ENCODE data around the gene IGLL5.
A peak's percentile ranks its signal among the peaks of the same experiment; 100 is the strongest.

IGLL5 gene

GRCh38 chr22:22871536-22872278, 15.9 kb upstream of the IGLL5 start:
- Mint-ChIP-seq H3K27ac (peak overlapping the region; percentile 51), H3K36me3 (peaks cover 0 to 3% of the 10 kb centered on the region in 2 donors), H3K9me3 (peaks cover 0 to 2% of the 10 kb centered on the region in 2 donors), H3K4me1 (peaks cover 39 to 48% of the 10 kb centered on the region in 2 donors), H3K4me3 (peak overlapping the region in 1 of 2 donors; percentile 16), H3K27me3 (peaks cover 4 to 6% of the 10 kb centered on the region in 2 donors)
- ATAC-seq (replicated peaks) (peak; percentile 93 to 96), DNase-seq (no peak)

- Mint-ChIP-seq H3K4me3 (no peak overlapping the region), H3K27ac (no peak overlapping the region), H3K4me1 (peaks cover 35 to 44% of the 10 kb centered on the region in 2 donors), H3K9me3 (peaks cover 0 to 2% of the 10 kb centered on the region in 2 donors), H3K27me3 (peaks cover 4 to 6% of the 10 kb centered on the region in 2 donors), H3K36me3 (peaks cover 0 to 3% of the 10 kb centered on the region in 2 donors)
- DNase-seq (no peak), ATAC-seq (replicated peaks) (no peak)
These were observed 14.6 kb upstream of the IGLL5 start for GRCh38 chr22:22872722-22873708.

GRCh38 chr22:22877523-22878210, 9.9 kb upstream of the IGLL5 start:
- ATAC-seq (replicated peaks) (no peak), DNase-seq (no peak)
- Mint-ChIP-seq H3K9me3 (peaks cover 0 to 2% of the 10 kb centered on the region in 2 donors), H3K4me1 (peaks cover 47 to 59% of the 10 kb centered on the region in 2 donors), H3K27me3 (no peaks in the 10 kb centered on the region), H3K4me3 (no peak overlapping the region), H3K27ac (no peak overlapping the region), H3K36me3 (peaks cover 0 to 3% of the 10 kb centered on the region in 2 donors)

GRCh38 chr22:22878211-22878570, 9.4 kb upstream of the IGLL5 start:
- no peak for ATAC-seq (replicated peaks)
- H3K27ac Mint-ChIP-seq = no peak overlapping the region
- H3K9me3 Mint-ChIP-seq = peaks cover 0 to 2% of the 10 kb centered on the region in 2 donors

GRCh38 chr22:22878801-22879674, 8.6 kb upstream of the IGLL5 start:
- Mint-ChIP-seq H3K27ac (no peak overlapping the region), H3K4me1 (peaks cover 55 to 71% of the 10 kb centered on the region in 2 donors), H3K4me3 (no peak overlapping the region), H3K9me3 (peaks cover 0 to 2% of the 10 kb centered on the region in 2 donors), H3K36me3 (no peaks in the 10 kb centered on the region), H3K27me3 (no peaks in the 10 kb centered on the region)
- ATAC-seq (replicated peaks) (no peak), DNase-seq (no peak)

More at GRCh38 chr22:22878211-22878570, 9.4 kb upstream of the IGLL5 start:
- Mint-ChIP-seq H3K36me3 (peaks cover 0 to 3% of the 10 kb centered on the region in 2 donors), H3K4me3 (no peak overlapping the region), H3K27me3 (no peaks in the 10 kb centered on the region), H3K4me1 (peaks cover 49 to 62% of the 10 kb centered on the region in 2 donors)
- DNase-seq = no peak

- ATAC-seq (replicated peaks) (no peak), DNase-seq (no peak)
- H3K4me1 Mint-ChIP-seq = peaks cover 62 to 78% of the 10 kb centered on the region in 2 donors
- no peaks in the 10 kb centered on the region for H3K9me3 Mint-ChIP-seq
- no peak overlapping the region for H3K27ac Mint-ChIP-seq
- H3K27me3 Mint-ChIP-seq = no peaks in the 10 kb centered on the region
- no peaks in the 10 kb centered on the region for H3K36me3 Mint-ChIP-seq
- no peak overlapping the region for H3K4me3 Mint-ChIP-seq
These were observed 7.9 kb upstream of the IGLL5 start for GRCh38 chr22:22879675-22880155.

GRCh38 chr22:22880645-22881044, 7.0 kb upstream of the IGLL5 start:
- Mint-ChIP-seq H3K9me3 (no peaks in the 10 kb centered on the region), H3K27me3 (no peaks in the 10 kb centered on the region), H3K36me3 (no peaks in the 10 kb centered on the region), H3K4me1 (peaks cover 67 to 87% of the 10 kb centered on the region in 2 donors), H3K27ac (no peak overlapping the region), H3K4me3 (peak overlapping the region in 1 of 2 donors; percentile 25)
- ATAC-seq (replicated peaks) = no peak
- DNase-seq = no peak

- H3K4me1 Mint-ChIP-seq = peaks cover 69 to 89% of the 10 kb centered on the region in 2 donors
- no peaks in the 10 kb centered on the region for H3K36me3 Mint-ChIP-seq
- ATAC-seq (replicated peaks) (peak; percentile 30 to 45), DNase-seq (no peak)
- peak overlapping the region; percentile 37 for H3K27ac Mint-ChIP-seq
- no peak overlapping the region for H3K4me3 Mint-ChIP-seq
- no peaks in the 10 kb centered on the region for H3K27me3 Mint-ChIP-seq
- H3K9me3 Mint-ChIP-seq = no peaks in the 10 kb centered on the region
These were observed 6.3 kb upstream of the IGLL5 start for GRCh38 chr22:22881116-22882000.

GRCh38 chr22:22882033-22882717, 5.4 kb upstream of the IGLL5 start:
- Mint-ChIP-seq H3K4me3 (no peak overlapping the region), H3K27me3 (no peaks in the 10 kb centered on the region), H3K9me3 (no peaks in the 10 kb centered on the region), H3K36me3 (no peaks in the 10 kb centered on the region), H3K27ac (no peak overlapping the region), H3K4me1 (peaks cover 74 to 95% of the 10 kb centered on the region in 2 donors)
- ATAC-seq (replicated peaks) = peak in 1 of 2 donors; percentile 17
- DNase-seq = no peak

- DNase-seq (no peak), ATAC-seq (replicated peaks) (no peak)
- Mint-ChIP-seq H3K4me3 (no peak overlapping the region), H3K27ac (no peak overlapping the region), H3K9me3 (no peaks in the 10 kb centered on the region), H3K27me3 (no peaks in the 10 kb centered on the region), H3K36me3 (no peaks in the 10 kb centered on the region), H3K4me1 (peaks cover 76 to 96% of the 10 kb centered on the region in 2 donors)
These were observed 4.4 kb upstream of the IGLL5 start for GRCh38 chr22:22883090-22883727.

GRCh38 chr22:22884010-22884887, 3.4 kb upstream of the IGLL5 start:
- peak overlapping the region; percentile 39 to 54 for H3K4me3 Mint-ChIP-seq
- DNase-seq (peak; percentile 83), ATAC-seq (replicated peaks) (peak; percentile 65 to 71)
- peaks cover 0 to 8% of the 10 kb centered on the region in 2 donors for H3K27me3 Mint-ChIP-seq
- H3K27ac Mint-ChIP-seq = peak overlapping the region; percentile 75
- H3K9me3 Mint-ChIP-seq = no peaks in the 10 kb centered on the region
- peaks cover 0 to 7% of the 10 kb centered on the region in 2 donors for H3K36me3 Mint-ChIP-seq
- H3K4me1 Mint-ChIP-seq = peaks cover 81 to 100% of the 10 kb centered on the region in 2 donors

Data from stimulated activated naive B cell treated with anti-CD40 and anti-IgM and Interleukin-4, amounts not matched to agents 10 μg/mL and 1 μg/mL and 100 μg/mL, for 72 hours (primary cell).